Activated T-cell treated with anti-CD3 and anti-CD28 coated beads, Interleukin-2, amount 50 U/mL, for 72 hours (primary cell): ENCODE measurements around the gene SPIN2A. TPM values are rescaled to one million over a fixed set of nuclear protein-coding genes. Genes with fewer than 3 reads are reported as not detected.
A peak's percentile ranks its signal among the peaks of the same experiment; 100 is the strongest.
"Not testable (repeated sequence)": the region's sequence is repeated elsewhere in the genome, so short reads cannot be mapped to it uniquely, and the experiment has no call there.

Experiments used
- ATAC-seq, 2 donors: fragments of 150-1000 bp; cut with Tn5 transposase; replicated peaks in 1 of 2; 2 replicates each; pipeline ENCODE4 v1.10.0; 2021; ENCODE audit warnings: moderate library complexity in 2 of 2, mild to moderate bottlenecking in 1 of 2
- DNase-seq, 2 donors: peaks; one replicate each; pipeline ENCODE4 v3.0.0; 2021 to 2022; ENCODE audit warnings: mixed read lengths in 1 of 2
- H3K27ac Mint-ChIP-seq: one replicate; pipeline ENCODE4 v1.8.0; 2022; ENCODE audit warnings: mild to moderate bottlenecking, moderate library complexity, mixed read lengths
- H3K27me3 Mint-ChIP-seq: one replicate; pipeline ENCODE4 v1.8.0; 2022; ENCODE audit warnings: low read depth, mixed read lengths
- H3K36me3 Mint-ChIP-seq, 2 donors: one replicate each; pipeline ENCODE4 v1.8.0; 2022; ENCODE audit warnings: mixed read lengths in 2 of 2, mild to moderate bottlenecking in 1 of 2; ENCODE audit not compliant: insufficient read depth in 2 of 2
- H3K4me1 Mint-ChIP-seq: one replicate; pipeline ENCODE4 v1.8.0; 2022; ENCODE audit warnings: low read depth, mixed read lengths
- H3K4me3 Mint-ChIP-seq, 2 donors: one replicate each; pipeline ENCODE4 v1.8.0; 2022; ENCODE audit warnings: mild to moderate bottlenecking in 2 of 2, mixed read lengths in 2 of 2, moderate library complexity in 2 of 2
- H3K9me3 Mint-ChIP-seq, 2 donors: one replicate each; pipeline ENCODE4 v1.8.0; 2022; ENCODE audit warnings: mixed read lengths in 2 of 2
- total RNA-seq, 2 donors: library from RNA; stranded (reverse); gene quantifications; one replicate each; pipeline ENCODE4 v1.2.3, GENCODE V29; 2022

SPIN2A gene
- total RNA-seq, 2 donors from 2014 or later = 0.72 to 1.2 TPM

DNA sequence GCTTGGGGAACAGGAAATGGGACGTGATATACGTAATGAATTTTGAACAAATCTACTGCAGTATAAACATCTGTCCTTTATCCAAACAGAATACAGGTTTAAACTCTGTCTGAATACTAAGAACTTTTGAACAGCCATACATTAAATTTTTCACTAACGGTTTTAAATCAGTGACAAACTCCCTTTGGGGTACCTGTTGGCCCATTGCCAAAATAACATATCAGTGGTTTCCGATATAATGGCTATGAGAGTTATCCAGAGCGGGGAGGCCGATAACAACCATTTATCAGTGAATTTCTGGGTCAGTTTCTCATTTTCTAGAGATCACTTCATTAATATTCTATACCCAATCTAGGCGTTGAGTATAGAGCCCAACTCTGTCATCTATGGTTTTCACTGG, 5.2 kb downstream of the SPIN2A start:
- no peak for ATAC-seq
- DNase-seq = no peak
- no peaks in the 10 kb centered on the region for H3K36me3 Mint-ChIP-seq
- no peak overlapping the region for H3K27ac Mint-ChIP-seq
- H3K9me3 Mint-ChIP-seq = no peaks in the 10 kb centered on the region
- H3K4me1 Mint-ChIP-seq = no peaks in the 10 kb centered on the region
- no peak overlapping the region for H3K4me3 Mint-ChIP-seq
- peaks cover 4% of the 10 kb centered on the region for H3K27me3 Mint-ChIP-seq

DNA sequence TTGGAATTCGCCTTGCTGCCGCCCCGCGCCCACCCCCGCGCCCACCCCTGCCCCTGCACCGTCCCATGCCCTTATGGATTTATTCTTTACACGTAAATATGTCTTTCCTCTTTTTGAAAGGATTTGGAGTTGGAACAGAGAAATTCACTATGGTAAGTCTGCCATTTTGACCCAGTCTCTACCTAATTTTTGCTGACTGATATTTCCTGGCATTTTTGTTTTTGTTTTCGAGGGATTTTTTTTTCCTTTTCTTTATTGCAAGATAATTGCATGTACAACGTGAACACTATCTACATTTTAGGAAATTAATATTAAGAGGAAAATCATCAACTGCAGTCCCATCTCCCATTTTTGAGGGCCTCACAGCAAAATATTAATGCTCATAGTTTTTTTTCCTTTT, 15.4 kb downstream of the SPIN2A start:
- DNase-seq (no peak), ATAC-seq (no peak)
- Mint-ChIP-seq H3K4me3 (peak overlapping the region; percentile 90 to 95), H3K9me3 (no peaks in the 10 kb centered on the region), H3K27ac (peak overlapping the region; percentile 94), H3K27me3 (peaks cover 25% of the 10 kb centered on the region), H3K36me3 (peaks cover 1 to 7% of the 10 kb centered on the region in 2 donors), H3K4me1 (peaks cover 6% of the 10 kb centered on the region)

GRCh38 chrX:57121162-57121755, 15.9 kb downstream of the SPIN2A start, which contains the start of gene SPIN2B:
Gene SPIN2B, minus strand, starts transcription at chrX:57121548.
- H3K27ac Mint-ChIP-seq = peak within 1 kb of the TSS; percentile 94
- peaks cover 1 to 7% of the 10 kb centered on the region in 2 donors for H3K36me3 Mint-ChIP-seq
- peak within 1 kb of the TSS; percentile 90 to 95 for H3K4me3 Mint-ChIP-seq
- peak; percentile 100 for ATAC-seq
- peak; percentile 79 to 87 for DNase-seq
- peaks cover 25% of the 10 kb centered on the region for H3K27me3 Mint-ChIP-seq
- H3K9me3 Mint-ChIP-seq = no peaks in the 10 kb centered on the region
- peaks cover 6% of the 10 kb centered on the region for H3K4me1 Mint-ChIP-seq

DNA sequence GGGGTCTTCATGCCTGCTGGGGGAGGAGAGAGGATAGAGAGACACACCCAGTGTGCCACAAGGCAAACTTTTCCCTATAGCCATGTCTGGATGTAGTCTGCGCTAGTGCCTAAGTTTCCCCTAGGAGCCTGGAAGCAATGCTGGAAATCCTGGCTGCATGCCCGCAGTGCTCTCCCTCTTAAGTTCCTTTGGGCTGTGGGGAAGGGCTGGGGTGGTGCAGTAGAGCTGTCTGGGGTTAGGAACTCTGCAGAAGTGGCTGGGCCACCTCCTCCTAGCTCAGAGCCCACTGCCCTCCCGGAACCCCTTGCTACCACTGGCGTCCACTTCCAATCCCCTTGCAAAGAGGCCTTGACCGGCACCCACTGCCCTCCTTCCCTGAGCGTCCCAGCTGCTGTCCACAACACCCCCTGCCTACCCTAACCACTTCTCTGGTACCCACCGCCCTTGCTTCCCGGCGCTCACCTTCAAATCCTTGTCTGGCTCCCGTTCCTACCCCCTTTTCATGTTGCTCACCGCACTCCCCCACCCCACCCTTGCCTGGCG, 16.5 kb downstream of the SPIN2A start:
- H3K4me3 Mint-ChIP-seq = peak overlapping the region; percentile 90 to 95
- not testable (repeated sequence) for H3K9me3 Mint-ChIP-seq, ATAC-seq, DNase-seq, H3K4me1 Mint-ChIP-seq, H3K36me3 Mint-ChIP-seq
- peaks cover 23% of the 10 kb centered on the region for H3K27me3 Mint-ChIP-seq
- peak overlapping the region; percentile 94 for H3K27ac Mint-ChIP-seq

- DNase-seq (no peak), ATAC-seq (no peak)
- Mint-ChIP-seq H3K27ac (peak overlapping the region; percentile 52), H3K27me3 (peaks cover 10% of the 10 kb centered on the region), H3K36me3 (peaks cover 1 to 7% of the 10 kb centered on the region in 2 donors), H3K9me3 (no peaks in the 10 kb centered on the region), H3K4me1 (peaks cover 6% of the 10 kb centered on the region), H3K4me3 (no peak overlapping the region)
These were observed 17.8 kb downstream of the SPIN2A start for GRCh38 chrX:57119416-57119815.

DNA sequence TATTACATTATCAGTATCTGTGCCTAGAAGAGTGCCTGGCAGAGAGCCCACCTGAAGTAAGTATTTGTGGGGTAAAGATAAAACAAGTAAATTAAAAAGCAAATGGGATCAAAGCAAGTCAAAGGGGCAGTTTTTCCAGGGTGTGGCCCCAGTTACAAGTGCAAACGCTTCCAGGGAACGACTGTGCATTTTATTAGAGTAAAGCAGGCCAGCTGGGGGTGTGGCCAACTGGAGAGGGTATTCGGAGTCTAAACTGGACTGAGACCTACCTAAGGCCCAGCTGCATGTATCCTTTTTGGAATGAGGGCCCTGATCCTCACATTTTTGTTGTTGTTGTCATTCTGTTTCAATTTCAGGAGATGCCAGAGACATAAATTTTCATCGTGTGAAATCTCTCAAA, 19.6 kb downstream of the SPIN2A start:
- H3K9me3 Mint-ChIP-seq, H3K27me3 Mint-ChIP-seq, H3K4me3 Mint-ChIP-seq, H3K36me3 Mint-ChIP-seq, DNase-seq, ATAC-seq, H3K4me1 Mint-ChIP-seq, H3K27ac Mint-ChIP-seq: not testable (repeated sequence)

DNA sequence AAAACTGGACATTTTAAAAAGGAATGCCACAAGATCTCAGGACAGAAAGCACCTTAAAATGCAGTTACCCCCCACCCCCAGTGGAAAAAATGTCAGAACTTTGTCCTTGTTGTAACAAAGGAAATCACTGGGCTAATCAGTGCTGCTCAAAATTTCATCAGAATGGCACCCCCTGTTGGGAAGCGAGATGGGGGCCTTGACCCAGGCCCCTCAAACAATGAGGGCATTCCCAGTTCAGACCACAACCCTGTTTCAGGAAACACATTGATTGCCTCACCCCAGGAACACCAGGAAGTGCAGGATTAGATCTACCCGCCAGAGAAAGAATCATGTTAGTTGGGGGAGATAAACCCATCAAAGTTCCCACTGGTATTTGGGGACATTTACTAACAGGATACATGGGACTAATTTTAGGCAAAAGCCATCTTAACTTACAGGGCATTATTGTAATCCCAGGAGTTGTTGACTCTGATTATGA, 32.2 kb downstream of the SPIN2A start:
- H3K27me3 Mint-ChIP-seq = peaks cover 14% of the 10 kb centered on the region
- no peak for DNase-seq
- H3K4me1 Mint-ChIP-seq = no peaks in the 10 kb centered on the region
- no peak for ATAC-seq
- H3K36me3 Mint-ChIP-seq = peaks cover 6 to 17% of the 10 kb centered on the region in 2 donors
- H3K27ac Mint-ChIP-seq = no peak overlapping the region
- H3K4me3 Mint-ChIP-seq = no peak overlapping the region
- H3K9me3 Mint-ChIP-seq = no peaks in the 10 kb centered on the region

GRCh38 chrX:57104406-57104805, 32.8 kb downstream of the SPIN2A start:
- DNase-seq = no peak
- Mint-ChIP-seq H3K27me3 (peaks cover 13% of the 10 kb centered on the region), H3K4me3 (no peak overlapping the region), H3K4me1 (no peaks in the 10 kb centered on the region), H3K27ac (no peak overlapping the region), H3K36me3 (peaks cover 6 to 19% of the 10 kb centered on the region in 2 donors), H3K9me3 (no peaks in the 10 kb centered on the region)
- ATAC-seq = no peak

GRCh38 chrX:57103489-57103888, 33.7 kb downstream of the SPIN2A start:
- DNase-seq (no peak), ATAC-seq (no peak)
- H3K4me3 Mint-ChIP-seq = no peak overlapping the region
- peaks cover 7% of the 10 kb centered on the region for H3K27me3 Mint-ChIP-seq
- H3K36me3 Mint-ChIP-seq = peaks cover 7 to 25% of the 10 kb centered on the region in 2 donors
- H3K4me1 Mint-ChIP-seq = no peaks in the 10 kb centered on the region
- H3K9me3 Mint-ChIP-seq = peaks cover 1% of the 10 kb centered on the region in 2 donors
- no peak overlapping the region for H3K27ac Mint-ChIP-seq

- H3K27ac Mint-ChIP-seq, ATAC-seq, DNase-seq, H3K4me3 Mint-ChIP-seq, H3K27me3 Mint-ChIP-seq, H3K9me3 Mint-ChIP-seq, H3K4me1 Mint-ChIP-seq: not testable (repeated sequence)
- H3K36me3 Mint-ChIP-seq = peaks cover 11 to 30% of the 10 kb centered on the region in 2 donors
These were observed 34.3 kb downstream of the SPIN2A start for GRCh38 chrX:57102918-57103317.

Other genes with a start within 250 kb of the SPIN2A start
- 10 to 100 TPM; 14.3 to 16.5 TPM for gene SPIN3, start 141.9 kb downstream of the SPIN2A start, total RNA-seq
- gene SPIN2B, start 15.8 kb downstream of the SPIN2A start, total RNA-seq = 10 to 100 TPM in 1 of 2 donors, 1 to 10 TPM in 1; 10.0 to 10.6 TPM
- 10 to 100 TPM; 29.4 to 31.0 TPM for gene FAAH2, start 149.3 kb upstream of the SPIN2A start, total RNA-seq